NOMO-1 (cell line): Measurements from ENCODE around the gene CDKL4.
"Not testable (repeated sequence)": the region's sequence is repeated elsewhere in the genome, so short reads cannot be mapped to it uniquely, and the experiment has no call there.

Experiments used
- DNase-seq, 2 experiments: peaks; one replicate each; lab custom pipeline; 2025; ENCODE audit not compliant: unreplicated experiment in 2 of 2; lab: John Stamatoyannopoulos, UW

The CDKL4 gene

GRCh38 chr2:39234754-39235153 is 9.0 kb downstream of the CDKL4 start:
- DNase-seq: no peak

DNA sequence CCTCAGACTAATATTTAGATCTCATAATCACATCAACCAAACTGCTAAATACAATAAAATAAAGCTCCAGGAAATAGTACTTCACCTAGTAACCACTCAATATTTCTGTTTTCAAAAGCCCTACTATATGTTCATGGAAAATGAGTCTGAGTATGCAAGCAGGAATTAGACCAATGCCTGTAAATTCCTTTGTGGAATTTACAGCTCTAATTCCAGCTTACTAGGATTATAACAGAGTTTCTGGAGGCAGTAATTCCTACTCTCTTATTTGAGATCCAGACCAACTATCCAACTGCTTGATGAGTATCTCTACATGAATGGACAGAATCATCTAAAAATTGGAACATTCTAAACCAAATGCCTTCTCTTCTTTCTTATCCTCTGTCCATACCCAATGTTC is 11.6 kb downstream of the CDKL4 start:
- no peak for DNase-seq

GRCh38 chr2:39228413-39229209 is 15.2 kb downstream of the CDKL4 start:
- no peak for DNase-seq

DNA sequence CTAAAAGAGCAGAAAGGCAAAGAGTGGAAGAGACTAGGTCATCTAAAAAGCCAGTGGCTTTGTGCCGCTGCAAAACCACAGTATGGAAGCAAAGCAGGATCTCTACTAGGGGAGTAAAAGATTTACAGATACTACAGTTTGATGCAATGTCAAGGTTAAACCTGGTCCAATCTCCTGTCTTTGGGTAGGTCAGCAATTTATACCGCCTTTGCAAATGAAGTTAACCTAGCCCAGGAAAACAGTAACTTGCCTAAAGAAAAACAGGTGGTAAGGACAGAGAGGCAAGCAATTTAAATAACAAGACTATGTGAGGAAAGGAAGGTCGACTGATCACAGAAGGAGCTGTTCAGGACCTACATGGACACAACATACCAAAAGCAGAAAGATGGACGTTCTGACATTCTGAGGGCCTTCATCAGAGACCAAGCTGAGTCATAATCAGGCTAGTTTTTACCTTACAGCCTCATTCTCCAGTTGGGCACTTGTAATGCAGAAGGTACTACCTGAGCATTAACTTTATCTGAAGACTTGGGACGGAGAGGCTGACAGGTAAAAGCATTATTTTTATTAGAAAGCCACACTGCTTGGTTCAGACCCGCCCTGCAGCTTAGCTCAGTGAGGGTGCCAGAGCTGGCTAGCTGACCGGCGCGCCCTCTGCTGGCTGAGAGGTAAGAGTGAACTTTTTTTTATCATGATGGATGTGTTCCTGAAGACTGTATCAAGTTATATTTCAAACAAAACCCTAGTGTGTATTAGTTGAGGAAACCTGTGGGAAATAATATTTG is 15.9 kb downstream of the CDKL4 start:
- peak; percentile 51 to 64 for DNase-seq

DNA sequence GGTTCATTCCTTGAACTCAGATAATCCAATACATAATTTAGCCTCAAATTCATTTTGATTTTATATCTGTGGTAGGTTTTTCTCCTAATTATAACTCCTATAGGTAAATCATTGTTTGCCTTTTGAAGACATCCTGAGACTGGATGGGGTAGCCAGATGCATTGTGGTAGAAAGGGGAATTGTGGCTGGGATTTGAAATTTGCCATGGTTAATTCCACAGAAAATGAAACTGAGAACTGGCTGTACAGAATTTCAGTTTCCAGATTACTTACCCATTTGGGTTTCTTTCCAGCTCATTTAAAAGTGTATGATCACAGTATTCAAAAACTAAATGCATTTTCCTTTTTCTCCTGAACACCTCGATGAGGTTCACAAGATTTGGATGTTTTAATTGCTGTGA is 18.2 kb downstream of the CDKL4 start:
- no peak for DNase-seq

DNA sequence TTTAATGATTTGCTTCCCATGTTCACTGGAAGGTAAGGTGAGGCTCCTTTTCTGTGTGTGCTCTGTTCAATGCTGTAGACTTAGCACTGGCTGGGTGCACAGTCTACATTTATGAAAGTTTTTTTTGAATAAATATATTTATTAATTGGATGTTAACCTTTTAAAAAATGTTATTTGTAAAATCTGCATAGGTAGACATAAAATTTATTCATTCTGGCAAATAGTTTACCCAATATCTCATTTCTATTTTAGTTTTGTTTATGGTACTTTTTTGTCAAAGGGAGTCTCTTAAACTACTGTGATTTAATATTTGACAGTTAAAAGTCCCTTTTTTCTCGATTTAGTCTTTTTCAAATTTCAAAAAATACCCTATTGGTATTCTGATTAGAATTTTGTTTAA is 19.9 kb downstream of the CDKL4 start:
- DNase-seq: no peak

GRCh38 chr2:39221459-39221858 is 22.3 kb downstream of the CDKL4 start:
- DNase-seq: no peak

- DNase-seq: no peak
These were observed 23.6 kb downstream of the CDKL4 start for GRCh38 chr2:39220136-39220535.

DNA sequence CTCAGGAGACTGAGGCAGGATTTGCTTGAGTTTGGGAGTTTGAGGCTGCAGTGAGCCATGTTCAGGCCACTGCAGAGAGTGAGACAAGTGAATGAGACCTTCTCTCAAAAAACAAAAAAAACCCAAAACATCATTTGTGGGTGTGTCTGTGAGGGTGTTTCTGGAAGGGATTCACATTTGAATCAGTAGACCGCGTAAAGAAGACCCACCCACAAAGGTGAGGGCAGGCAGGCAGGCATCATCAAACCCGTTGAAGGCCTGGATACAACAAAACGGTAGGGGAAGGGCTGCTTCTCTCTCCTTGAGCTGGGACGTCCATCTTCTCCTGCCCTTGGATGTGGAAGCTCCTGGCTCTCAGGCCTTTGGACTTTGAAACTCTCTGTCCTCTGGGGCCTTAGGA is 25.4 kb downstream of the CDKL4 start:
- DNase-seq: no peak

- DNase-seq: no peak
These were observed 26.6 kb downstream of the CDKL4 start for GRCh38 chr2:39217192-39217550.

GRCh38 chr2:39216346-39217191 is 27.2 kb downstream of the CDKL4 start:
- DNase-seq: no peak

- DNase-seq: no peak
These were observed 28.2 kb downstream of the CDKL4 start for GRCh38 chr2:39215545-39215944.

DNA sequence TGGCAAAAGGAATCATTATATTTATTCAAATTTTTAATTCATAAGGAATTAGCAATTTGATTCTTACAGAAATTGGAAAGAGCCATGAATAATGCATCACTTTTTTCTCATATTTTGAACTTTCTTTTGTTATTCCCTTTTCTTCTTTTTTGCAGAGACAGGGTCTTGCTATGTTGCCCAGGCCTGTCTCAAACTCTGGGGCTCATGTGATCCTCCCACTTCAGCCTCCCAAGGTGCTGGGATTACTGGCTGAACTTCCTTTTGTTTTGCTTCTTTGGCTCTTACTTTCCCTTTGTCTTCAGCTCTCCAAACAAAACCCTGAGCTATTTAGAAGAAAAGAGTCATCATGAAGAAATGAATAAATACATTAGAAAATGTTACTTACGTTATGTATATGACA is 30.8 kb downstream of the CDKL4 start:
- no peak for DNase-seq

DNA sequence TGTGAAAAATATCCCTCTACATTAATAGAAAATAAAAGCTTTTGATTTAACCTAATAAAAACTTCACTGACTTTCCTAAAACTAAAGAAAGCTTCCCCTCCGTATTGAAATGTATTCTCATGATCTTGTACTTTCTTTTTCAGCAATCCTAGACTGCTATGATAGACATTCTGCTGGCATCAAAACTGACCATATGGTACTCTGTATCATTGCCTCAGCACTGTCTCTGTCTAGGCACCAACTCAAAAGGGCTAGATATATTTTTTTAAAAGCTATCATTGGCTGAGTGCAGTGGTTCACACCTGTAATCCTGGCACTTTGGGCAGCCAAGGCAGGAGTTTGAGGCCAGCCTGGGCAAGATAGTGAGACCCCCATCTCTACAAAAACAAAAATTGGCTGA is 32.9 kb downstream of the CDKL4 start:
- no peak for DNase-seq

- no peak for DNase-seq
These were observed 40.4 kb downstream of the CDKL4 start for GRCh38 chr2:39203382-39203781.

- no peak for DNase-seq
These were observed 41.0 kb downstream of the CDKL4 start for GRCh38 chr2:39202639-39203369.

DNA sequence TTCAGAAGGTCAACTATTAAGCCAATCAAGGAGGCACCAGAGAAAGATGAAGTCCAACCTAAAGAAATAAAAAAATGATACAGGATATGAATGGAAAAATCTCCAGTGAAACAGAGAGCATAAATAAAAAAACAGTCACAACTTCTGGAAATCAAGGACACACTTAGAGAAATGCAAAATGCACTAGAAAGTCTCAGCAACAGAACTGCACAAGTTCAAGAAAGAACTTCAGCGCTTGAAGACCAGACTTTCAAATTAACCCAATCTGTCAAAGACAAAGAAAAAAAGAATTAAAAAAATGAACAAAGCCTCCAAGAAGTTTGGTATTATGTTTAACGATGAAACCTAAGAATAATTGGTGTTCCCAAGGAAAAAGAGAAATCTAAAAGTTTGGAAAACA is 46.8 kb downstream of the CDKL4 start:
- not testable (repeated sequence) for DNase-seq

DNA sequence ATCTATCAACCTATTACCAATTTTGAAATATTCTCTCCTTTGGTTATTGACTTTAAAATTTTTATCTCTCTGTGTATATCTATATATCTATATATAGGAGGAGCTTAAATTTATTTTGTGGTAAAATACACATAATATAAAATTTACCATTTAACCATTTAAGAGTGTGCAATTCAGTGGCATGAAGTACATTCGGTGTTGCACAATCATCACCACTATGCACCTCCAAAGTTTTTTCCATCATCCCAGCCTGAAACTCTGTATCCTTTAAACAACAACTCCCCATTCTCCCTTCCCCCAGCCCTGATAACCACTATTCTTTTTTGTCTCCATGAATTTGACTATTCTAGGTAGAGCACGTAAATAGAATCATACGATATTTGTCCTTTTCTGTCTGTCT is 49.1 kb downstream of the CDKL4 start:
- no peak for DNase-seq

DNA sequence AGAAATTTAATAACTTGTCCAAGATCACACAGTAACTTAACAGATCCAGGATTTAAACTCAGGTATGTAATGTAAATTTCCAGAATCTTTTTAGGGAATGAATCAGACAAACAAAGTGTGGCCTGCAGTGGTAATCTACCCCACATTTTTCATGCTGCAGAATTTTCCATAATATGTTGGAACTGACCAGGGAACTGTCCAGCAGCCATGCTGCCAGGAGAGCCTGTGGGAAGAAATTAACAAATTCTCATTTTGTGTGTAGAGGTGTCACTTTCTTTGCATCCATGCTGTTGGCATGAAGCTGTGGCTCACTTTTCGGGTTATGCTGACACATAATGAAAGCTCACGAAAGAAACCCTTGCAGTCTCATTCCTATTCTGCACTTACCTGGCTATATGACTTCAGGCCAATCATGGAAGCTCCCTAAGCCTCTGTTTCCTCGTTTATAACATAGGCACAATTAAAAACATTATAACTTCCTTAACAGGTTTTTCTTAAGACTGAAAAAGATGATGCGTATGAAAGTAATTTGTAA is 54.7 kb downstream of the CDKL4 start:
- DNase-seq: no peak

DNA sequence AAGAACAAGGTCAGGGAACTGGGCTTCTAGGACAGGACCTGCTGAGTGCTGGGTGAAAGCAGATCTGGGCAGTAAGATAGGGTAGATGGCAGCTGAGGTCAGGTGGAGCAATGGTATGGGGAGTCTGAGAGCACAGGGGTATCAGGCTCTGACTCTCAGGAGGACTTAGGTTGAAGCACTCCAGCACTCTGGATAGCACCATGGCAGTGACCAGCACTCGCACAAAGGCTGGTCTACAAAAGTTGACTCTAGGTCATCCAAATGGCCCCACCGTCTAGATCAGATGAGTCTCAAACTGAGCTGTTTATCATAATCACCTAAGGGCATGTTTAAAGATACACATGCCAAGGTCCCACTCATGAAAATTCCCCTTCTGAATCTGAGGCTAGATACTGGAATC is 60.1 kb downstream of the CDKL4 start:
- no peak for DNase-seq
